ENCODE measurements around the gene RAB43.

The RAB43 gene

GRCh38 chr3:129085818-129086217 is 35.8 kb downstream of the RAB43 start:
- Histone ChIP-seq H3K27ac (ENCODE audit: extremely low read depth, low read depth, low read length) (no peak overlapping the region), H3K4me1 (ENCODE audit: control insufficient read depth, insufficient read depth, low read length) (no peaks in the 10 kb centered on the region), H3K9me3 (ENCODE audit: control insufficient read depth, insufficient read depth, low read depth, low read length) (no peaks in the 10 kb centered on the region), H3K36me3 (ENCODE audit: control insufficient read depth in 2 of 2, insufficient read depth in 1 of 2, low read length in 2 of 2) (no peaks in the 10 kb centered on the region), H3K4me3 (ENCODE audit: low read depth, low read length) (no peak overlapping the region)
- TF ChIP-seq WT1 (tag by site-specific recombination; IDR thresholded peaks at IDR 0.05) = no peak
- ChIA-PET POLR2A (no interaction called here), CTCF (no interaction called here)

- ChIA-PET CTCF (no interaction called here), POLR2A (no interaction called here)
- H3K4me1 ChIP-seq (ENCODE audit: control insufficient read depth, insufficient read depth, low read length) = no peaks in the 10 kb centered on the region
- no peak overlapping the region for H3K4me3 ChIP-seq (ENCODE audit: low read depth, low read length)
- H3K36me3 ChIP-seq (ENCODE audit: control insufficient read depth in 2 of 2, insufficient read depth in 1 of 2, low read length in 2 of 2) = no peaks in the 10 kb centered on the region
- H3K27ac ChIP-seq (ENCODE audit: extremely low read depth, low read depth, low read length) = no peak overlapping the region
- no peak for TF ChIP-seq ZNF555 (tag by site-specific recombination; conservative IDR thresholded peaks at IDR 0.05)
- TF ChIP-seq ZNF670 (tag by site-specific recombination; IDR thresholded peaks at IDR 0.05; ENCODE audit: low read depth) = no peak
- TF ChIP-seq ZNF654 (tag by site-specific recombination; IDR thresholded peaks at IDR 0.05; ENCODE audit: low read depth) = no peak
- TF ChIP-seq ZNF23 (tag by site-specific recombination; IDR thresholded peaks at IDR 0.05; ENCODE audit: borderline replicate concordance) = no peak
- no peak for TF ChIP-seq ZNF76 (tag by site-specific recombination; IDR thresholded peaks at IDR 0.05; ENCODE audit: borderline replicate concordance, low read depth)
- no peak for TF ChIP-seq BCL11B (tag by site-specific recombination; IDR thresholded peaks at IDR 0.05; ENCODE audit: low read depth)
- no peak for TF ChIP-seq ZNF660 (tag by site-specific recombination; IDR thresholded peaks at IDR 0.05)
- no peak for TF ChIP-seq ZNF510 (tag by site-specific recombination; IDR thresholded peaks at IDR 0.05; ENCODE audit: insufficient replicate concordance)
- TF ChIP-seq ZNF416 (tag by site-specific recombination; IDR thresholded peaks at IDR 0.05) = no peak
- no peak for TF ChIP-seq ZFP41 (tag by site-specific recombination; IDR thresholded peaks at IDR 0.05; ENCODE audit: borderline replicate concordance)
- no peak for TF ChIP-seq EGR2 (tag by site-specific recombination; IDR thresholded peaks at IDR 0.05; ENCODE audit: low read depth)
- TF ChIP-seq ZNF423 (tag by site-specific recombination; IDR thresholded peaks at IDR 0.05) = no peak
- TF ChIP-seq PRDM1 (tag by site-specific recombination; IDR thresholded peaks at IDR 0.05) = no peak
- no peak for TF ChIP-seq SP3 (tag by site-specific recombination; IDR thresholded peaks at IDR 0.05)
- TF ChIP-seq ZNF214 (tag by site-specific recombination; IDR thresholded peaks at IDR 0.05; ENCODE audit: borderline replicate concordance) = no peak
- TF ChIP-seq, protein P1, sequence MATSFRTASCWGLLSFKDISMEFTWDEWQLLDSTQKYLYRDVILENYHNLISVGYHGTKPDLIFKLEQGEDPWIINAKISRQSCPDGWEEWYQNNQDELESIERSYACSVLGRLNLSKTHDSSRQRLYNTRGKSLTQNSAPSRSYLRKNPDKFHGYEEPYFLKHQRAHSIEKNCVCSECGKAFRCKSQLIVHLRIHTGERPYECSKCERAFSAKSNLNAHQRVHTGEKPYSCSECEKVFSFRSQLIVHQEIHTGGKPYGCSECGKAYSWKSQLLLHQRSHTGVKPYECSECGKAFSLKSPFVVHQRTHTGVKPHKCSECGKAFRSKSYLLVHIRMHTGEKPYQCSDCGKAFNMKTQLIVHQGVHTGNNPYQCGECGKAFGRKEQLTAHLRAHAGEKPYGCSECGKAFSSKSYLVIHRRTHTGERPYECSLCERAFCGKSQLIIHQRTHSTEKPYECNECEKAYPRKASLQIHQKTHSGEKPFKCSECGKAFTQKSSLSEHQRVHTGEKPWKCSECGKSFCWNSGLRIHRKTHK (tag by site-specific recombination; IDR thresholded peaks at IDR 0.05) = no peak
- H3K9me3 ChIP-seq (ENCODE audit: control insufficient read depth, insufficient read depth, low read depth, low read length) = no peaks in the 10 kb centered on the region
Measured at GRCh38 chr3:129085165-129085715, 36.4 kb downstream of the RAB43 start.

DNA sequence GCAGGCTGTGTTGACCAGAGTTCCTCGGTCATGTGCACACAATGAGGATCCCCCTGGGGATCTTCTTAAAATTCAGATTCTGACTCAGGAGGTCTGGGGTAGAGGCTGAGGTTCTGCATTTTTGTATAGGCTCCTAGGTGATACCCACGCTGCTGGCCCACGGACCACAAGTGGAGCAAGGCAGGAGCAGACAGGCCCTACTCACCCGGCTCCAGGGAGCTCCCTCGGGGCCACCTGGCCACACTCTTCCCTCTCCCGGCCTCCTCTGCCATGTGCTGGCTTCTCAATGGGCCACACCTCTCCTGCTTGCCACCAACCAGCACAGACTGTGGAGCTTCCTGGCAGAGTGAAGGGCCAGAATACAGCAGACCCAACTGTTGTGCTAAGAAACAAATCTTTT is 37.1 kb downstream of the RAB43 start:
- Histone ChIP-seq H3K27ac (ENCODE audit: extremely low read depth, low read depth, low read length) (no peak overlapping the region), H3K4me1 (ENCODE audit: control insufficient read depth, insufficient read depth, low read length) (no peaks in the 10 kb centered on the region), H3K36me3 (ENCODE audit: control insufficient read depth in 2 of 2, insufficient read depth in 1 of 2, low read length in 2 of 2) (no peaks in the 10 kb centered on the region), H3K9me3 (ENCODE audit: control insufficient read depth, insufficient read depth, low read depth, low read length) (no peaks in the 10 kb centered on the region), H3K4me3 (ENCODE audit: low read depth, low read length) (no peak overlapping the region)
- CTCF ChIA-PET = no interaction called here
- POLR2A ChIA-PET = interaction anchor here (0.6 kb wide), 1 partner anchor 19 kb away, joined by 3 read pairs; no protein-coding TSS in a partner anchor
- TF ChIP-seq ZNF544 (tag by site-specific recombination; IDR thresholded peaks at IDR 0.05) (no peak), ZNF473 (tag by site-specific recombination; IDR thresholded peaks at IDR 0.05) (no peak), ZIC2 (tag by site-specific recombination; IDR thresholded peaks at IDR 0.05) (no peak), ZNF148 (tag by site-specific recombination; IDR thresholded peaks at IDR 0.05; ENCODE audit: borderline replicate concordance) (no peak), ZNF529 (tag by site-specific recombination; IDR thresholded peaks at IDR 0.05; ENCODE audit: insufficient replicate concordance) (no peak), ZNF624 (tag by site-specific recombination; IDR thresholded peaks at IDR 0.05) (no peak), ZNF548 (tag by site-specific recombination; IDR thresholded peaks at IDR 0.05) (no peak), ZNF155 (tag by site-specific recombination; IDR thresholded peaks at IDR 0.05) (no peak), ZNF571 (tag by site-specific recombination; IDR thresholded peaks at IDR 0.05) (no peak), ZNF133 (tag by site-specific recombination; IDR thresholded peaks at IDR 0.05) (no peak), KLF16 (tag by site-specific recombination; IDR thresholded peaks at IDR 0.05) (no peak), ZSCAN4 (tag by site-specific recombination; IDR thresholded peaks at IDR 0.05) (no peak), ZNF747 (tag by site-specific recombination; IDR thresholded peaks at IDR 0.05) (no peak)
